ENCODE results near the gene CCDC183.

- TF ChIP-seq CTCF (IDR thresholded peaks at IDR 0.05) (no peak), POLR2A (IDR thresholded peaks at IDR 0.05) (no peak)
Measured at GRCh38 chr9:136853596-136854112, 57.5 kb downstream of the CCDC183 start.
